ENCODE data around the gene NFE2L3.

The NFE2L3 gene

DNA sequence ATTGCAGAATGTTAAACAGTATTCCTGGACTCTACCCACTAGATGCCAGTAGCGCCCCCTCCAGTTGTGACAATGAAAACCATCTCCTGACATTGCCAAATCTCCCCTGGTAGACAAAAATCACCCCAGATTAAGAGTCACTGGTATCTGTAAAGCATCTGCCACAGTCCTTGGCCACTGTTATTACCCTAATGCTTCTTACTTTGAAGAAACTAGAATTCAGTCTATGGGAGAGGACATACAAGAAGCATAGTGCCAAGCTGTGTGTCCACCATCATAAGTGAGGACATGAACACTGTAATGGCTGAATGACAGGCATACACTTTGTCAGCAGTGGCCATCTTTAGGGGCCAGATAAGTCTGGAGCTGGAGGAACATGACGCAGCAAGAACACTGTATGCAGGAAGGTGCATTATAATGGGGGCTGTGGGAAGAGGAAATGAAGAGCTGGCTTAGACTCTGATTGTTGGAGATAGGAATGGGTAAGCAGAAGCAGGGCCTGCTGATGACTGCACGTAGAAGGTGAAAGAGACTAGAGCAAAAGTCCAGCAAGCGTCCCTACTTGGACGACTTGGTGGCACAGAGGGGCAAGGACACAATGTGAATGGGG, 82.0 kb downstream of the NFE2L3 start:
- no peak overlapping the region for H3K27ac ChIP-seq
- TF ChIP-seq, protein P1, sequence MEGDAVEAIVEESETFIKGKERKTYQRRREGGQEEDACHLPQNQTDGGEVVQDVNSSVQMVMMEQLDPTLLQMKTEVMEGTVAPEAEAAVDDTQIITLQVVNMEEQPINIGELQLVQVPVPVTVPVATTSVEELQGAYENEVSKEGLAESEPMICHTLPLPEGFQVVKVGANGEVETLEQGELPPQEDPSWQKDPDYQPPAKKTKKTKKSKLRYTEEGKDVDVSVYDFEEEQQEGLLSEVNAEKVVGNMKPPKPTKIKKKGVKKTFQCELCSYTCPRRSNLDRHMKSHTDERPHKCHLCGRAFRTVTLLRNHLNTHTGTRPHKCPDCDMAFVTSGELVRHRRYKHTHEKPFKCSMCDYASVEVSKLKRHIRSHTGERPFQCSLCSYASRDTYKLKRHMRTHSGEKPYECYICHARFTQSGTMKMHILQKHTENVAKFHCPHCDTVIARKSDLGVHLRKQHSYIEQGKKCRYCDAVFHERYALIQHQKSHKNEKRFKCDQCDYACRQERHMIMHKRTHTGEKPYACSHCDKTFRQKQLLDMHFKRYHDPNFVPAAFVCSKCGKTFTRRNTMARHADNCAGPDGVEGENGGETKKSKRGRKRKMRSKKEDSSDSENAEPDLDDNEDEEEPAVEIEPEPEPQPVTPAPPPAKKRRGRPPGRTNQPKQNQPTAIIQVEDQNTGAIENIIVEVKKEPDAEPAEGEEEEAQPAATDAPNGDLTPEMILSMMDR (conservative IDR thresholded peaks at IDR 0.05; ENCODE audit: low read depth): no peak
- ChIA-PET POLR2A (ENCODE audit: low non-redundant PET) (no interaction called here), CTCF (interaction anchor here (1.0 kb wide), 1 partner anchor 9 kb away, joined by 3 read pairs; no protein-coding TSS in a partner anchor)
- no peak for DNase-seq (ENCODE audit: low spot score)

All from RWPE1 (cell line).